Muscle of back (tissue), 13 donors: Measurements from ENCODE around the gene ARHGEF10L. TPM values are rescaled to one million over a fixed set of nuclear protein-coding genes. Genes with fewer than 3 reads are reported as not detected.
"Not testable (repeated sequence)": the region's sequence is repeated elsewhere in the genome, so short reads cannot be mapped to it uniquely, and the experiment has no call there.

ENCODE experiments used
- DNase-seq, 3 donors: peaks; one replicate each; pipeline versions ENCODE4 v3.0.0 to v3.0.0-alpha.2; 2013
- long read RNA-seq, 9 donors: transcript quantifications; one replicate each; lab custom pipeline, GENCODE V29; 2026
- polyA plus RNA-seq, 10 donors: library from polyadenylated mRNA; unstranded; fragments of 120-200 nt; gene quantifications; one replicate each; pipeline ENCODE4 v1.2.1, GENCODE V29; 2013; ENCODE audit not compliant: insufficient read length in 10 of 10

The ARHGEF10L gene
- polyA plus RNA-seq = 10 to 100 TPM; 16.6 to 22.8 (median 19.6) TPM
- long read RNA-seq, donor 1, partial matches to known transcripts = 0 of 1 reads
- long read RNA-seq, donor 1, other reads (novel, unspliced or antisense) = 0 of 1 reads
- long read RNA-seq, donor 2 = 0 reads
- long read RNA-seq, donor 3 = 0 reads
- long read RNA-seq, donor 4 = 0 reads
- long read RNA-seq, donor 5, partial matches to known transcripts = 0 of 1 reads
- long read RNA-seq, donor 5, other reads (novel, unspliced or antisense) = 0 of 1 reads
- long read RNA-seq, donor 6, partial matches to known transcripts = 10 of 11 reads
- long read RNA-seq, donor 6, other reads (novel, unspliced or antisense) = 0 of 11 reads
- long read RNA-seq, donor 7, partial matches to known transcripts = 0 of 1 reads
- long read RNA-seq, donor 7, other reads (novel, unspliced or antisense) = 0 of 1 reads
- long read RNA-seq, donor 8 = 0 reads
- long read RNA-seq, donor 9 = 0 reads

- peak in 1 of 3 donors; percentile 46 for DNase-seq
Measured at GRCh38 chr1:17539477-17540254, at the start of gene ARHGEF10L. Gene ARHGEF10L, plus strand, starts transcription at chr1:17539698. Its CDS starts 40,898 bp downstream, at chr1:17580596.

- not testable (repeated sequence) for DNase-seq
Measured at GRCh38 chr1:17489768-17490417, 49.6 kb upstream of the ARHGEF10L start.

- not testable (repeated sequence) for DNase-seq
Measured at GRCh38 chr1:17490667-17491066, 48.8 kb upstream of the ARHGEF10L start.

- peak; percentile 28 to 70 (median 56) for DNase-seq
Measured at GRCh38 chr1:17494114-17494729, 45.3 kb upstream of the ARHGEF10L start.

GRCh38 chr1:17496419-17496818 is 43.1 kb upstream of the ARHGEF10L start:
- no peak for DNase-seq

- DNase-seq = no peak
Measured at GRCh38 chr1:17498214-17498613, 41.3 kb upstream of the ARHGEF10L start.

GRCh38 chr1:17502326-17502778 is 37.1 kb upstream of the ARHGEF10L start:
- DNase-seq = peak; percentile 79 to 90 (median 87)

GRCh38 chr1:17503146-17503545 is 36.4 kb upstream of the ARHGEF10L start:
- DNase-seq = no peak

- not testable (repeated sequence) for DNase-seq
Measured at GRCh38 chr1:17507200-17507599, 32.3 kb upstream of the ARHGEF10L start.

- no peak for DNase-seq
Measured at GRCh38 chr1:17507915-17508314, 31.6 kb upstream of the ARHGEF10L start.

GRCh38 chr1:17509363-17509762 is 30.1 kb upstream of the ARHGEF10L start:
- DNase-seq = no peak

- DNase-seq = no peak
Measured at GRCh38 chr1:17510138-17510537, 29.4 kb upstream of the ARHGEF10L start.

GRCh38 chr1:17511188-17511587 is 28.3 kb upstream of the ARHGEF10L start:
- no peak for DNase-seq

- DNase-seq = no peak
Measured at GRCh38 chr1:17513131-17513530, 26.4 kb upstream of the ARHGEF10L start.

GRCh38 chr1:17514776-17515175 is 24.7 kb upstream of the ARHGEF10L start:
- no peak for DNase-seq

GRCh38 chr1:17515902-17516301 is 23.6 kb upstream of the ARHGEF10L start:
- no peak for DNase-seq

GRCh38 chr1:17516303-17517214 is 22.9 kb upstream of the ARHGEF10L start:
- no peak for DNase-seq

- DNase-seq = no peak
Measured at GRCh38 chr1:17520041-17520440, 19.5 kb upstream of the ARHGEF10L start.

- DNase-seq = no peak
Measured at GRCh38 chr1:17520473-17521319, 18.8 kb upstream of the ARHGEF10L start.
